SU-DHL-6 (cell line): ENCODE measurements around the gene MCU.

Experiments
- CTCF ChIP-seq: fragments of 200-600 bp; sonication (generic); IDR thresholded peaks from one replicate; pipeline ENCODE4 v1.5.1; 2017; ENCODE audit warnings: antibody characterized with exemption, mild to moderate bottlenecking, low read length, moderate library complexity; ENCODE audit not compliant: insufficient read depth, poor library complexity, severe bottlenecking
- EZH2phosphoT487 ChIP-seq: fragments of 200-600 bp; sonication (generic), shearing (Covaris generic); conservative IDR thresholded peaks from 2 replicates; pipeline ENCODE4 v1.6.1; 2018; ENCODE audit warnings: mild to moderate bottlenecking, antibody characterized with exemption, low read length, moderate library complexity, mixed read lengths

- TF ChIP-seq CTCF (no peak), EZH2phosphoT487 (no peak)
Observed at GRCh38 chr10:72819053-72819452, 127.1 kb downstream of the MCU start.
